ENCODE measurements around the gene ST6GALNAC1.

GRCh38 chr17:76631821-76632565 lies 11.6 kb downstream of the ST6GALNAC1 start:
- TF ChIP-seq CTCF (conservative IDR thresholded peaks at IDR 0.05) (no peak), ZFX (IDR thresholded peaks at IDR 0.05) (no peak)

Measured in C4-2B (cell line).